GM12801 (cell line): ENCODE measurements around the gene BRAF.

Experiments
- TF ChIP-seq, protein P1 (sequence below): IDR thresholded peaks from one replicate; pipeline ENCODE4 v1.5.1; 2011; ENCODE audit warnings: control low read depth; ENCODE audit not compliant: insufficient read length; ENCODE audit errors: extremely low read depth

The BRAF gene

DNA sequence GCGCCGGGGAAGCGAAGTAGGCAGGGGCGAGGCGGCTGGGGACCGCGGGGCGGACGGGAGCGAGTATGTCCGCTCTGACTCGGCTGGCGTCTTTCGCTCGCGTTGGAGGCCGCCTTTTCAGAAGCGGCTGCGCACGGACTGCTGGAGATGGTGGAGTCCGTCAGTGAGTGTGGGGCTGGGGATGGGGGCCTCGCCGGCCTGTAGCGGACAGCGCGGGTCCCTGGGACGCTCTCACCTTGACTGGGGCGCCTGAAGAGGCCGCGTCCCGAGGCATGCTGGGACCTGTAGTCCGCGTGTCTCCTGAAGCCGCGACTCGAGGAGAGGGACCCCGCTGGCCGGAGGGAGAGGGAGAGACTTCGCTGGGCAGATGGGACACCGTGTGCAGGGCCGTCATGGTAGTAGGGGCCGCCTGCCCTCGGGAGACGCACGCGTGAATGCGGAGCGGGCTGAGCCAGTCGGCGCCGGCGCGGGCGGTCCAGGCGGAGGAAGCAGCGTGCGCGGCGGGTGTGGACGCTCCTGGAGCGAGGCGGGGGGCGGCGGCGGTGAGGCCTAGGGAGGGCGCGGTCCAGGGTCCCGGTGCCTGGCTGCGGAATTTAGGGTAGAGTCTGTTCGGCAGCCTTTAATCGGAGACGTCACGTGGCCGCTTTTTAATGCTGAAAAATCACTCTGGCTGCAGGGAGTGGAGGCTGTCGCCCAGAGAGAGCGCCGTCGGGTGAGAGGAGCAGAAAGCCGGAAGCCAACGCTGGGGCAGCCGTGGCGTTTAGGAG lies 227.9 kb downstream of the BRAF start, which contains the start of gene NDUFB2:
NDUFB2 (plus strand) TSS at position 29 of the 767 bp plus-strand sequence; CDS start at position 66, 37 bp downstream.
- TF ChIP-seq, protein P1, sequence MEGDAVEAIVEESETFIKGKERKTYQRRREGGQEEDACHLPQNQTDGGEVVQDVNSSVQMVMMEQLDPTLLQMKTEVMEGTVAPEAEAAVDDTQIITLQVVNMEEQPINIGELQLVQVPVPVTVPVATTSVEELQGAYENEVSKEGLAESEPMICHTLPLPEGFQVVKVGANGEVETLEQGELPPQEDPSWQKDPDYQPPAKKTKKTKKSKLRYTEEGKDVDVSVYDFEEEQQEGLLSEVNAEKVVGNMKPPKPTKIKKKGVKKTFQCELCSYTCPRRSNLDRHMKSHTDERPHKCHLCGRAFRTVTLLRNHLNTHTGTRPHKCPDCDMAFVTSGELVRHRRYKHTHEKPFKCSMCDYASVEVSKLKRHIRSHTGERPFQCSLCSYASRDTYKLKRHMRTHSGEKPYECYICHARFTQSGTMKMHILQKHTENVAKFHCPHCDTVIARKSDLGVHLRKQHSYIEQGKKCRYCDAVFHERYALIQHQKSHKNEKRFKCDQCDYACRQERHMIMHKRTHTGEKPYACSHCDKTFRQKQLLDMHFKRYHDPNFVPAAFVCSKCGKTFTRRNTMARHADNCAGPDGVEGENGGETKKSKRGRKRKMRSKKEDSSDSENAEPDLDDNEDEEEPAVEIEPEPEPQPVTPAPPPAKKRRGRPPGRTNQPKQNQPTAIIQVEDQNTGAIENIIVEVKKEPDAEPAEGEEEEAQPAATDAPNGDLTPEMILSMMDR = no peak

DNA sequence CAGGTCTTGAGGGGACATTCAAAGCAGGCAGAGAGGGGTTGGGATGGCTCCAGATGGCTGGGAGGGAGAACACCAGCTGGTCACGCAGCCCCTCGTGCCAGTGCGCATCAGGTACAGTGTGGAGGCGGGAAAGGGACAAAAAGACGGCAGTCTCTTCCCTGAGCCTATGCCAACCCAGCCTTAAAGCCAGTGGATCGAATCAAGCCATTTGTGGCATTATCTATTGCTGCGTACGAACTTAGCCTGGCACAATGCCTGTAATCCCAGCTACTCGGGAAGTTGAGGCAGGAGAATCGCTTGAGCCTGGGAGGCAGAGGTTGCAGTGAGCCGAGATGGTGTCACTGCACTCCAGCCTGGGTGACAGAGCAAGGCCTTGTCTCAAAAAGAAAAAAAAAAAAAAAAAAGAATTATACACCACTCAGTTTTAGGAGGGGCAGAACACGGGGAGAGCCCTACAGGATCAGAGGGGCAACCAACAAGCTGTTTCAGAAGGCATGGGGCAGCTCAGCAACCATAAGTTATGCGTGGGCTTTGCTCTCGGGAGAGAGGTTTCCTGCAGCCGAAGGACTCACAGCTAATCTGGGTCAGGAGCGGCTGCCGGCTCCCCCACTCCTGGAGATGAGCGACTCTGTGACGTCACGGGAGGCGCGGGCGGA lies 228.6 kb downstream of the BRAF start:
- TF ChIP-seq, protein P1 = no peak

DNA sequence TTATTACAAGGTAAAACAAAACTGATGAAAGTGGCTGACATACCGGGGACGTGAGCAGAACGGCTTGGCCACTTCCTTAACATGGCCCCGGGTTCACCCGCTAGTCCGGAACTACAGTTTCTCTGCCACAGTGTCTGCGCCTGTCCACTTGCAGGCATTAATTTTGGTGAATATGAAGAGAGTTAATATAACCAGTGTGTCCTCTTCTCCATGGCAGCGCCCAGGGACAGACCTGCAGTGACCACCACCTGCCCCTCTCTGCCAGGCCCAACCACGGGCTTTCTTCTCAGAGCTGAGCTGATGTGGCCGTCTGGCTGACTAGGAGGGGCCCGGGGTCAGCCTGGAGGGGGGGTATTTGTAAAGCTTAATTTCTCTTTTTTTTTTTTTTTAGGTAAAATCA lies 229.3 kb downstream of the BRAF start:
- TF ChIP-seq, protein P1 = no peak

DNA sequence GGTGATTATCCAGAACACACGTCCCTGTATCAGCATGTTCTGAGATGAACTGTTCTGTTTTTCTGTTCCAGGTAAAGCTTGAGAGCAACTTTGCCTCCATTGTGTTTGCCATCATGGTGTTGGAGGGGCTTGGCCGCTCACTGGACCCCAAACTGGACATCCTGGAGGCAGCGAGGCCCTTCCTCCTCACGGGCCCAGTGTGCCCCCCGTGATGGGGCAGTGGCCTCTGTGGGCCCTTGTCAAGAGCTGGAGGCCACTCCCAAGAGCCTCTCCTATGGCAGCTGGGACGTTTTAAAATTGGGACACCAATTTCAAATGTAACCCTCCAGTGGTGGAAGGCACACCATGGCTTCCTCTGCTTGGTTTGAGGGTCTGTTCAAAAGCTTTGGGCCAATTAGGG lies 230.1 kb downstream of the BRAF start:
- TF ChIP-seq, protein P1 = no peak

DNA sequence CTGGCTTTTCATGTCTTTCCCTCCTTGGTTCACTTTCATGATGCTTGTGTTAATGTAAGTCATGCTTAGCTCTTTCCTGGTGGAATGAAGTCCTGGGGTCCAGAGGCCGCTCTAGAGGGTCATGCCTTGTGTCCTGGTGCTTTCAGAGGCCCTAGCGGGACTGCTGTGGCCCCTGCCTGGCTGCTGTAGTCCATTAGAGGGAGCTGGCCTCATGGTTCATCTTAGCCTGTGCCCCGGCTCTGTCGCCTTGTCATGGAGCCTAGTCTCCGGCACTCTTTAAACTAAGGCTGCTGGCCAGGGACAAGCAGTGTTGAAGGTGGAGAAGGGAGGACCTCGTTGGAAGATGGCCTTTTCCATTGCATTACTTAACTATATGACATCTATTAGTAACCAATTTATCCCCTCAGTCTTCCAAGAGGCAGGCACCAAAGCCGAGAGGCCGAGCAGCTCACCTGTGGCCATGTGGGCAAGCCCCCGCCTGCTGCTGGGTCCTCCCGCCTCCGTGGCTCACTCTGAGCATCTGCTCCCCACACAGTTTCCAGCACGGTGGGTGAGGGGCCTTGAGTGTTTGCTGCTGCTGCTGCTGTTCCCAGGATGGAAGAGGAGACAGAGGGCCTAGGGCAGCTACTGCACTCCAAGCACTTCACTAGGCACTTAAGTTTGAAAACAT lies 233.2 kb downstream of the BRAF start:
- TF ChIP-seq, protein P1 = no peak

DNA sequence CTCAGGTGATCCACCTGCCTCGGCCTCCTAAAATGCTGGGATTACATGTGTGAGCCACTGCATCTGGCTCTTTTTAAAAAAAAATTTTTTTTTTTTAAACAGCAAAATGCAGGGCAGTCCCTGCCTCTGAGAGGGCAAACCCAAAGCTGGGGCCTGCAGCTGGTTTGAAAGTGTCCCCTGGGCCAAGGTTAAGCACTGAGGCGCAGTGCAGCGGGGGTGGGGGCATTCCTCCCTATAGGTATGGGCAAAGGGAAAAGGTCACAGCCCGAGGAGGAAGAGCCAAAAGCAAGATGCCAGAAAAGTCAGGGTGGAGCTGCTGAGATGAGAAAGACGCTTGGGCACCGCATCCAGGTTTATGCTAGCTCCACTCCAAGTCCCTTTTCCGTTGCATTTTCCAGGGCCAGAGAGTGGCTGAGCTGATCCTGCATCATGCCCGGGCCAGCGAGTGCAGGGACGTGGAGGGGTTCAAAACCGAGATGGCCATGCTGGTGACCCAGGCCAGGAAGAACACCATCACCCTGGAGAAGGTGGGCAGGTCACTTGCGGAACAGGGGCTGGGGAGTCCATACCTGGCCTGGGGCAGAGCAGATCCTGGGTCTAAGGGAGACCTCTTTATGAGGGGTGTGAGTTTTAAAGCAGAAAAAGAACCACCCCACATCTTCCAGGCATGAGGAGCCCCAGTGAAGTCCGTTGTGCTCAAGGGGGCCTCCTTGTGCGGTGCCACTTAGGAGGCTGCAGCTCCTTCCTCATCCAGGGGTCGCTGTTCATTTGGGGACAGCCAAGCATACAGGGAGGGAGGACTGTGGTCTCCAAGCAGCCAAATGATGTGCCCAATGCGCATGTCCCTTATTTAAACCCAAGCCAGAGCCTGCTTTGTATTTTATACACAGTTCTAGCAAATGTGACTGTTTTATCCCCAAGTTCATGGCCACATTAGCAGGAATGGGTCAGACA lies 235.3 kb downstream of the BRAF start:
- TF ChIP-seq, protein P1 = no peak
